HepG2 (cell line): Measurements from ENCODE around the gene CHN2. TPM values are rescaled to one million over a fixed set of nuclear protein-coding genes. Genes with fewer than 3 reads are reported as not detected.

Experiments
- ARID3A ChIP-seq: IDR thresholded peaks from 2 replicates; pipeline ENCODE4 v1.6.1; 2012; ENCODE audit warnings: low read depth, low read length, improper control_type of control experiment
- ASH2L ChIP-seq: fragments of 300-600, 200-600 bp; sonication (generic); IDR thresholded peaks from 2 replicates; pipeline ENCODE4 v1.7.0; 2017; ENCODE audit warnings: low read depth, mild to moderate bottlenecking, moderate library complexity, mixed read lengths, low read length; ENCODE audit not compliant: insufficient read length
- CCAR2 ChIP-seq: fragments of 200-400 bp; formaldehyde crosslinking; optimal IDR thresholded peaks from 2 replicates; pipeline ENCODE3; 2018; ENCODE audit warnings: low read depth, mild to moderate bottlenecking, low read length, moderate library complexity
- LBX2 ChIP-seq: sonication (generic); formaldehyde crosslinking; IDR thresholded peaks from 2 replicates; pipeline ENCODE4 v1.5.0; 2020; ENCODE audit warnings: missing genetic modification reagents, mild to moderate bottlenecking, borderline replicate concordance
- PBX3 ChIP-seq: sonication (generic); formaldehyde crosslinking; IDR thresholded peaks from 2 replicates; pipeline ENCODE4 v1.8.1; 2023; ENCODE audit warnings: missing genetic modification reagents, inconsistent platforms, borderline replicate concordance
- SNAPC4 ChIP-seq: sonication (generic); formaldehyde crosslinking; IDR thresholded peaks from 2 replicates; pipeline ENCODE4 v1.4.0; 2020; ENCODE audit warnings: mild to moderate bottlenecking, missing genetic modification reagents
- STAG1 ChIP-seq: sonication (generic); formaldehyde crosslinking; IDR thresholded peaks from 2 replicates; pipeline ENCODE4 v1.4.0; 2020; ENCODE audit warnings: missing genetic modification reagents
- THAP9 ChIP-seq: sonication (generic); formaldehyde crosslinking; IDR thresholded peaks from 2 replicates; pipeline ENCODE4; 2020; ENCODE audit warnings: missing genetic modification reagents, mild to moderate bottlenecking, borderline replicate concordance
- XBP1 ChIP-seq: sonication (generic); formaldehyde crosslinking; IDR thresholded peaks from 2 replicates; pipeline ENCODE4 v1.5.0; 2020; ENCODE audit warnings: missing genetic modification reagents
- ZFP36L2 ChIP-seq: sonication (generic); formaldehyde crosslinking; IDR thresholded peaks from 2 replicates; pipeline ENCODE4 v1.4.0; 2020; ENCODE audit warnings: missing genetic modification reagents
- ZNF33A ChIP-seq: sonication (generic); formaldehyde crosslinking; IDR thresholded peaks from 2 replicates; pipeline ENCODE4 v1.5.1; 2020; ENCODE audit warnings: missing genetic modification reagents, mild to moderate bottlenecking, moderate library complexity, borderline replicate concordance
- ZNF547 ChIP-seq: sonication (generic); formaldehyde crosslinking; IDR thresholded peaks from 2 replicates; pipeline ENCODE4 v1.5.1; 2020; ENCODE audit warnings: mild to moderate bottlenecking, missing genetic modification reagents
- ZNF660 ChIP-seq: sonication (generic); formaldehyde crosslinking; IDR thresholded peaks from 2 replicates; pipeline ENCODE4 v1.5.1; 2020; ENCODE audit warnings: mild to moderate bottlenecking, low read depth, missing genetic modification reagents, borderline replicate concordance
- ZNF800 ChIP-seq: sonication (generic); formaldehyde crosslinking; IDR thresholded peaks from 2 replicates; pipeline ENCODE4 v1.4.0; 2020; ENCODE audit warnings: missing genetic modification reagents
- polyA plus RNA-seq, 8 experiments: library from polyadenylated mRNA; depleted of rRNA in 3 of 8; stranded (reverse) in 7 of 8; unstranded in 1 of 8; fragments of >200 nt; fragmentation: Illumina TruSeq in 4 of 8; extraction: Trizol in 4 of 8; gene quantifications; 2 replicates each; pipeline versions ENCODE4 v1.2.1 to v1.2.3, GENCODE V29; 2011 to 2016; ENCODE audit warnings: low read depth in 4 of 8, missing spikeins in 1 of 8, mixed read lengths in 1 of 8; ENCODE audit not compliant: insufficient read depth in 1 of 8
- total RNA-seq, 5 experiments: library from RNA; depleted of rRNA; stranded (reverse); fragments of >200 nt; fragmentation: Illumina TruSeq; extraction: Trizol; gene quantifications; 2 replicates each; pipeline ENCODE4 v1.2.3, GENCODE V29; 2016; ENCODE audit warnings: low read depth in 1 of 5

The CHN2 gene
- total and polyA plus RNA-seq, 2 of the 13 experiments (the other 11 are each of a cell fraction or from before 2014, with no cell fraction given) = 23.5 to 30.5 TPM

GRCh38 chr7:29208410-29209250 is 14.1 kb downstream of the CHN2 start (continued):
- TF ChIP-seq ARID3A = peak; percentile 60; the same call in 1 of the 2 replicates
- no peak for TF ChIP-seq STAG1 (CRISPR knock-in tag)
- peak; percentile 84 for TF ChIP-seq ASH2L
- TF ChIP-seq XBP1 (CRISPR knock-in tag) = no peak
- no peak for TF ChIP-seq ZNF660
- TF ChIP-seq SNAPC4 (CRISPR knock-in tag) = no peak
- no peak for TF ChIP-seq ZFP36L2 (CRISPR knock-in tag)
- no peak for TF ChIP-seq THAP9 (CRISPR knock-in tag)
- TF ChIP-seq ZNF547 (CRISPR knock-in tag) = no peak
- no peak for TF ChIP-seq ZNF33A (CRISPR knock-in tag)
- TF ChIP-seq ZNF800 (CRISPR knock-in tag) = no peak
- TF ChIP-seq LBX2 = no peak
- TF ChIP-seq CCAR2 = peak; percentile 36
- TF ChIP-seq PBX3 (CRISPR knock-in tag) = no peak
